HL-60 (cell line): Measurements from ENCODE around the gene CCR4.
"Not testable (repeated sequence)": the region's sequence is repeated elsewhere in the genome, so short reads cannot be mapped to it uniquely, and the experiment has no call there.

Source experiments
- POLR2AphosphoS5 ChIP-seq: IDR thresholded peaks from 2 replicates; pipeline ENCODE4 v1.6.1; 2012; ENCODE audit warnings: low read depth
- SPI1 ChIP-seq: IDR thresholded peaks from 2 replicates; pipeline ENCODE4 v1.6.1; 2012; ENCODE audit warnings: low read depth, mild to moderate bottlenecking, borderline replicate concordance
- TF ChIP-seq, protein P1 (sequence below): IDR thresholded peaks from one replicate; pipeline ENCODE4 v1.5.1; 2011; ENCODE audit warnings: low read length, control low read depth, inconsistent platforms; ENCODE audit not compliant: insufficient read depth

DNA sequence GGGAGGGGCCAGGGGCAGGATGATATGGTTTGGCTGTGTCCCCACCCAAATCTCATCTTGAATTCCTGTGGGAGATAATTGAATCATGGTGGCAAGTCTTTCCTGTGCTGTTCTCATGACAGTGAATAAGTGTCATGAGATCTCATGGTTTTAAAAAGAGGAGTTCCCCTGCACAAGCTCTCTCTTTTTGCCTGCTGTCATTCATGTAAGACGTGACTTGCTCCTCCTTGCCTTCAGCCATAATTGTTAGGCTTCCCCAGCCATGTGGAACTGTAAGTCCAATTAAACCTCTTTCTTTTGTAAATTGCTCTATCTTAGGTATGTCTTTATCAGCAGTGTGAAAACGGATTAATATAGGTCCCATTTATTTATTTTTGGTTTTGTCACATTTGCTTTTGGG is 20.2 kb upstream of the CCR4 start:
- TF ChIP-seq POLR2AphosphoS5, SPI1: not testable (repeated sequence)
- TF ChIP-seq, protein P1, sequence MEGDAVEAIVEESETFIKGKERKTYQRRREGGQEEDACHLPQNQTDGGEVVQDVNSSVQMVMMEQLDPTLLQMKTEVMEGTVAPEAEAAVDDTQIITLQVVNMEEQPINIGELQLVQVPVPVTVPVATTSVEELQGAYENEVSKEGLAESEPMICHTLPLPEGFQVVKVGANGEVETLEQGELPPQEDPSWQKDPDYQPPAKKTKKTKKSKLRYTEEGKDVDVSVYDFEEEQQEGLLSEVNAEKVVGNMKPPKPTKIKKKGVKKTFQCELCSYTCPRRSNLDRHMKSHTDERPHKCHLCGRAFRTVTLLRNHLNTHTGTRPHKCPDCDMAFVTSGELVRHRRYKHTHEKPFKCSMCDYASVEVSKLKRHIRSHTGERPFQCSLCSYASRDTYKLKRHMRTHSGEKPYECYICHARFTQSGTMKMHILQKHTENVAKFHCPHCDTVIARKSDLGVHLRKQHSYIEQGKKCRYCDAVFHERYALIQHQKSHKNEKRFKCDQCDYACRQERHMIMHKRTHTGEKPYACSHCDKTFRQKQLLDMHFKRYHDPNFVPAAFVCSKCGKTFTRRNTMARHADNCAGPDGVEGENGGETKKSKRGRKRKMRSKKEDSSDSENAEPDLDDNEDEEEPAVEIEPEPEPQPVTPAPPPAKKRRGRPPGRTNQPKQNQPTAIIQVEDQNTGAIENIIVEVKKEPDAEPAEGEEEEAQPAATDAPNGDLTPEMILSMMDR: not testable (repeated sequence)
